H1 (cell line): Measurements from ENCODE around the gene CDKN3.

Experiments
- CHD2 ChIP-seq: IDR thresholded peaks from 2 replicates; pipeline ENCODE4 v1.6.1; 2012; ENCODE audit warnings: low read length, improper control_type of control experiment
- EP300 ChIP-seq, 2 experiments: IDR thresholded peaks; 1 replicate in 1 of 2; 2 replicates in 1 of 2; pipeline ENCODE4 v1.6.1; 2011 to 2012; ENCODE audit warnings: low read depth in 2 of 2, low read length in 2 of 2, mild to moderate bottlenecking in 2 of 2, borderline replicate concordance in 1 of 2, inconsistent platforms in 1 of 2, moderate library complexity in 1 of 2
- EZH2 ChIP-seq: fragments of 200-600 bp; sonication (generic); IDR thresholded peaks from 2 replicates; pipeline ENCODE4 v1.7.1; 2012; ENCODE audit warnings: low read depth, mild to moderate bottlenecking, moderate library complexity, low read length, inconsistent platforms; ENCODE audit not compliant: severe bottlenecking
- FOSL1 ChIP-seq: IDR thresholded peaks from 2 replicates; pipeline ENCODE4 v1.6.1; 2011; ENCODE audit warnings: mild to moderate bottlenecking, low read depth, low read length, moderate library complexity; ENCODE audit not compliant: insufficient read depth
- HDAC6 ChIP-seq: IDR thresholded peaks from one replicate; pipeline ENCODE4 v1.7.1; 2012; ENCODE audit warnings: low read depth, mild to moderate bottlenecking, inconsistent platforms, low read length, moderate library complexity
- JUN ChIP-seq: IDR thresholded peaks from 2 replicates; pipeline ENCODE4 v1.6.1; 2011; ENCODE audit warnings: low read depth, mild to moderate bottlenecking, improper control_type of control experiment, low read length
- NANOG ChIP-seq: IDR thresholded peaks from 2 replicates; pipeline ENCODE4 v1.6.1; 2011; ENCODE audit warnings: low read length, low read depth, mild to moderate bottlenecking, inconsistent platforms; ENCODE audit not compliant: insufficient read depth, poor library complexity, severe bottlenecking
- POLR2A ChIP-seq, 2 experiments: IDR thresholded peaks; 1 replicate in 1 of 2; 2 replicates in 1 of 2; pipeline ENCODE4 v1.6.1; 2011; ENCODE audit warnings: low read depth in 2 of 2, low read length in 2 of 2, mild to moderate bottlenecking in 2 of 2; ENCODE audit errors: control extremely low read depth in 1 of 2
- POLR2AphosphoS5 ChIP-seq: IDR thresholded peaks from 2 replicates; pipeline ENCODE4 v1.6.1; 2011; ENCODE audit warnings: low read depth, low read length
- RBBP5 ChIP-seq: IDR thresholded peaks from 2 replicates; pipeline ENCODE4 v1.7.1; 2012; ENCODE audit warnings: low read depth, mild to moderate bottlenecking, inconsistent platforms, low read length, moderate library complexity, borderline replicate concordance
- RFX5 ChIP-seq: IDR thresholded peaks from 2 replicates; pipeline ENCODE4 v1.6.1; 2011; ENCODE audit warnings: low read depth, low read length, improper control_type of control experiment, borderline replicate concordance
- SIN3A ChIP-seq, 2 experiments: IDR thresholded peaks in 1 of 2; conservative IDR thresholded peaks in 1 of 2; 2 replicates each; pipeline ENCODE4 v1.6.1; 2011 to 2012; ENCODE audit warnings: low read length in 2 of 2, improper control_type of control experiment in 1 of 2, low read depth in 1 of 2, mild to moderate bottlenecking in 1 of 2
- SP1 ChIP-seq: IDR thresholded peaks from 2 replicates; pipeline ENCODE4 v1.6.1; 2011; ENCODE audit warnings: low read depth, low read length
- TF ChIP-seq, protein P1 (sequence below), 3 experiments: IDR thresholded peaks; 1 replicate in 2 of 3; 2 replicates in 1 of 3; pipeline versions ENCODE4 v1.5.1 to v1.6.1; 2011; ENCODE audit warnings: low read length in 3 of 3, mild to moderate bottlenecking in 3 of 3, inconsistent platforms in 2 of 3, low read depth in 1 of 3, moderate library complexity in 1 of 3; ENCODE audit not compliant: insufficient read depth in 1 of 3; ENCODE audit errors: control extremely low read depth in 1 of 3

DNA sequence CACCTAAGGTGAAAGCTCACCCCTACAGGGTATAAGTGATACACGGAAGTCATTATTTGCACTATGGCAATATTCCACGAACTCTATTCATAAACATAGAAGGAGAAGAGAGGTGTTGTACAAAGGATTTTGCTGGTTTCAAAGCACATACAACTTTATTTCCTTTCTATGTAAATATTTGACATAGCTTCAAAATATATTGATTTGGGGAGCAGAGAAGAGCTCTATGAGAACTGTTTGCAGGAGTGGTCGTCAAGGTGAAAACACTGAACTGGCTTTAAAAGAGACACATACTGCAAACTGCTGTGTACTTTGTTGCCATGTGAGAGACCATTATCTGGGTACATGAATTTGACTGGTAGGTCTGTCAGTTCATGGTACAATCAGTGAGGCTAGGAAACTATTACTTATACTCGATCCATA is 27.7 kb downstream of the CDKN3 start:
- TF ChIP-seq JUN (no peak), RFX5 (no peak), HDAC6 (no peak), POLR2A (IDR thresholded peaks at IDR 0.05; ENCODE audit: control extremely low read depth in 1 of 2, low read depth in 2 of 2, low read length in 2 of 2) (no peak), POLR2AphosphoS5 (no peak), EP300 (IDR thresholded peaks at IDR 0.05; ENCODE audit: borderline replicate concordance in 1 of 2, low read depth in 2 of 2, low read length in 2 of 2) (no peak), SIN3A (conservative IDR thresholded peaks at IDR 0.05 in 1 of 2, IDR thresholded peaks at IDR 0.05 in 1 of 2; ENCODE audit: low read depth in 1 of 2, low read length in 2 of 2) (no peak), EZH2 (no peak), FOSL1 (no peak), NANOG (no peak), RBBP5 (no peak), SP1 (no peak), CHD2 (no peak)
- TF ChIP-seq, protein P1, sequence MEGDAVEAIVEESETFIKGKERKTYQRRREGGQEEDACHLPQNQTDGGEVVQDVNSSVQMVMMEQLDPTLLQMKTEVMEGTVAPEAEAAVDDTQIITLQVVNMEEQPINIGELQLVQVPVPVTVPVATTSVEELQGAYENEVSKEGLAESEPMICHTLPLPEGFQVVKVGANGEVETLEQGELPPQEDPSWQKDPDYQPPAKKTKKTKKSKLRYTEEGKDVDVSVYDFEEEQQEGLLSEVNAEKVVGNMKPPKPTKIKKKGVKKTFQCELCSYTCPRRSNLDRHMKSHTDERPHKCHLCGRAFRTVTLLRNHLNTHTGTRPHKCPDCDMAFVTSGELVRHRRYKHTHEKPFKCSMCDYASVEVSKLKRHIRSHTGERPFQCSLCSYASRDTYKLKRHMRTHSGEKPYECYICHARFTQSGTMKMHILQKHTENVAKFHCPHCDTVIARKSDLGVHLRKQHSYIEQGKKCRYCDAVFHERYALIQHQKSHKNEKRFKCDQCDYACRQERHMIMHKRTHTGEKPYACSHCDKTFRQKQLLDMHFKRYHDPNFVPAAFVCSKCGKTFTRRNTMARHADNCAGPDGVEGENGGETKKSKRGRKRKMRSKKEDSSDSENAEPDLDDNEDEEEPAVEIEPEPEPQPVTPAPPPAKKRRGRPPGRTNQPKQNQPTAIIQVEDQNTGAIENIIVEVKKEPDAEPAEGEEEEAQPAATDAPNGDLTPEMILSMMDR (IDR thresholded peaks at IDR 0.05; ENCODE audit: control extremely low read depth in 1 of 3, insufficient read depth in 1 of 3, low read depth in 1 of 3, low read length in 3 of 3), result no peak
